Muscle of leg (tissue), 11 donors: ENCODE measurements around the gene TPCN1. TPM values are rescaled to one million over a fixed set of nuclear protein-coding genes. Genes with fewer than 3 reads are reported as not detected.

Source experiments
- DNase-seq: peaks from one replicate; pipeline ENCODE4 v3.0.0; 2013
- H3K27ac ChIP-seq: one replicate; pipeline ENCODE4 v1.5.1; 2013; ENCODE audit warnings: mild to moderate bottlenecking, low read length, control low read depth
- H3K27me3 ChIP-seq: one replicate; pipeline ENCODE4 v1.6.1; 2013; ENCODE audit warnings: low read length; ENCODE audit not compliant: control insufficient read depth, insufficient read depth
- H3K36me3 ChIP-seq: one replicate; pipeline ENCODE4 v1.6.1; 2013; ENCODE audit warnings: low read length; ENCODE audit not compliant: control insufficient read depth, insufficient read depth
- H3K4me1 ChIP-seq: one replicate; pipeline ENCODE4 v1.6.1; 2013; ENCODE audit warnings: low read length; ENCODE audit not compliant: control insufficient read depth, insufficient read depth
- H3K4me3 ChIP-seq: one replicate; pipeline ENCODE4 v1.5.1; 2013; ENCODE audit warnings: low read length, control low read depth
- H3K9me3 ChIP-seq: replicated peaks from 2 replicates; pipeline ENCODE4 v1.6.1; 2013; ENCODE audit warnings: low read depth, low read length; ENCODE audit not compliant: control insufficient read depth
- WGBS: methylation state at CpG from one replicate; pipeline ENCODE4 v1.1.5; 2013; ENCODE audit warnings: missing lambda C conversion rate; ENCODE audit not compliant: insufficient coverage; 5-methylcytosine and 5-hydroxymethylcytosine counted together
- polyA plus RNA-seq, 8 donors: library from polyadenylated mRNA; unstranded; fragments of 120-200 nt; gene quantifications; one replicate each; pipeline versions ENCODE4 v1.2.1 to v1.2.3, GENCODE V29; 2013; ENCODE audit warnings: inconsistent platforms in 1 of 8, low replicate concordance in 1 of 8; ENCODE audit not compliant: insufficient read length in 8 of 8, insufficient read depth in 1 of 8
- total RNA-seq: library from RNA; stranded (reverse); fragments of 120-200 nt; gene quantifications from one replicate; pipeline ENCODE4 v1.2.4, GENCODE V29; 2013

TPCN1 gene
- total and polyA plus RNA-seq, 9 donors: 17.1 to 46.1 (median 31.4) TPM

- Histone ChIP-seq H3K27me3 (no peaks in the 10 kb centered on the region), H3K4me1 (peaks cover 6% of the 10 kb centered on the region), H3K36me3 (peaks cover 48% of the 10 kb centered on the region), H3K9me3 (peaks cover 4% of the 10 kb centered on the region), H3K4me3 (no peak overlapping the region), H3K27ac (no peak overlapping the region)
- DNase-seq: no peak
- 96% methylated on average over 4 of the region's 4 CpGs for WGBS
Measured at GRCh38 chr12:113318046-113318656, 96.9 kb downstream of the TPCN1 start.

DNA sequence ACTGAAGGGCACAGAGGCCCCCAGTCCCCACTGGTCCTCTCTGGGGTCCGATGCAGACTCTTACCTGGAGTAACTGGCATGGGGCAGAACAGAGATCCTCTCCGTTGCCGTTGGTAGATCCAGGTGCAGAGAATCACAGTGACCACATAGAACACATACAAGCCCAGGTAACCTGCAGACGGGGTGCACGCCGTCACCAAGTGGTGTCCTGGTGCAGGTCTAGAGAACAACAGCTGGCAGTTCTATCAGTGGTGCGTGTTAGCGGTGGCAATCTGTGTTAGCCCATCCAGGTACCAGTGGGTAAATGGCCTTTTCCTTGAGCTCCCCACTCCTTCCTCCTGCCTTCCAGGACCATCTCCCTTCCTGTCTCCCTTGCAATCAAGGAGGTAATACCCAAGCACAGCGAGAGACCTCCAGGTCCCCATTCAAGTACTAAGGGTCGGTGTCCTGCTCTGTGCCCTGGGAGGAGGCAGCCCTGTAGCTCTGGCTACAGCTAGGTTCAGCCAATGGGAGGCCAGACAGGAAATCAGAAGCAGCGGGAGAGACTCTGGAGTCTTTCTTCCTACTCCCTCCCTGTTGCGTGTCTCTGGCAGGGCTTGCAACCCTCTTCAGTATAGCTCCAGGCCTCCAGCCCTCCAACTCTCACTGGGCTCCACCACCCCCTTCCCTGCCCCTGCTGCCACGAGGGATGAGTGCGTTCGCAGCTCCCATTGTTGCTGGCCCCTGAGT is 97.8 kb downstream of the TPCN1 start:
- DNase-seq: no peak
- Histone ChIP-seq H3K4me1 (peaks cover 6% of the 10 kb centered on the region), H3K36me3 (peaks cover 48% of the 10 kb centered on the region), H3K9me3 (peaks cover 4% of the 10 kb centered on the region), H3K27ac (no peak overlapping the region), H3K4me3 (no peak overlapping the region), H3K27me3 (no peaks in the 10 kb centered on the region)
- WGBS: 81% methylated on average over 14 of the region's 15 CpGs

DNA sequence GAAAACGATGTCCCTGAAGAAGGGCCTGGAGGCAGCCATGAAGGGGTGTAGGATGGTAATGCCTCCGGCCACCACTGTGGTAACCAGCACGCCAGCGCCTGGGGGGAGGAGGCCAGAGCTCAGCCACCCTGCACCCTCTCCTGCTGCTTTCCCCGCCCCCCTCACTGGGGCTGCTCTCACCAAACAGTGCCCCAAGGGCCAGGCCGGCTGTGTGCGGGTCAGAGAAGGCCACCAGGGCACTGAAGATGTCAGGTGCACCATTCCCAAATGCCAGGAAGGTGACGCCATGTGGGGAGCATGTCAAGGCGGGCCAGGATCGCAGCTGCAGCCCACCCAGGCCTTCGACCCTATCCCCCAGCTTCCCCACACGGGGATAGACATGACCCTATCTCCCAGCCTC is 99.1 kb downstream of the TPCN1 start:
- peaks cover 36% of the 10 kb centered on the region for H3K36me3 ChIP-seq
- H3K27ac ChIP-seq: no peak overlapping the region
- 89% methylated on average over 10 of the region's 12 CpGs for WGBS
- peaks cover 4% of the 10 kb centered on the region for H3K9me3 ChIP-seq
- no peaks in the 10 kb centered on the region for H3K4me1 ChIP-seq
- H3K4me3 ChIP-seq: no peak overlapping the region
- DNase-seq: no peak
- H3K27me3 ChIP-seq: no peaks in the 10 kb centered on the region

GRCh38 chr12:113322343-113322742 is 101.1 kb downstream of the TPCN1 start:
- H3K27me3 ChIP-seq: no peaks in the 10 kb centered on the region
- no peak for DNase-seq
- H3K36me3 ChIP-seq: peaks cover 26% of the 10 kb centered on the region
- peaks cover 4% of the 10 kb centered on the region for H3K9me3 ChIP-seq
- WGBS: 83% methylated on average over 1 of the region's 2 CpGs
- peaks cover 16% of the 10 kb centered on the region for H3K4me1 ChIP-seq
- no peak overlapping the region for H3K27ac ChIP-seq
- no peak overlapping the region for H3K4me3 ChIP-seq

DNA sequence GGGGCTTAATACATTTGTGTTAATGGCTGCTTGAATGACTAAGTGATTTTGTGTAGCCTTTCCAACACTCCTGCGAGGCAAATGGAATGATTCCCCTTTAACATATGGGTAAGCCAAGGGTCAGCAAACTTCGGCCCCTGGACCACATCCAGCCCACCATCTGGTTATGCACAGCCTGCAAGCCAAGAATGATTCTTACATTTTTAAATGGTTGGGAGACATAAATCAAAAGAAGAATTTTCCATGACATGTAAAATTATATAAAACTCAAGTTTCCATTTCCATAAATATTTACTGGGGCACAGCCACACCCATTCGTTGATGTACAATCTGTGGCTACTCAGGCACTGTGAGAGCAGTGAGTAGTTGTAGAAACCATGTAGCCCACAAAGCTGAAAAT is 104.7 kb downstream of the TPCN1 start:
- Histone ChIP-seq H3K4me1 (peaks cover 20% of the 10 kb centered on the region), H3K36me3 (peaks cover 13% of the 10 kb centered on the region), H3K27ac (peak overlapping the region; percentile 87), H3K4me3 (no peak overlapping the region), H3K9me3 (peaks cover 4% of the 10 kb centered on the region), H3K27me3 (no peaks in the 10 kb centered on the region)
- DNase-seq: peak; percentile 92
- no CpG with 5 or more reads among the region's 3 CpGs for WGBS

GRCh38 chr12:113326775-113327395 is 105.6 kb downstream of the TPCN1 start:
- Histone ChIP-seq H3K36me3 (peaks cover 14% of the 10 kb centered on the region), H3K27me3 (no peaks in the 10 kb centered on the region), H3K4me3 (no peak overlapping the region), H3K4me1 (peaks cover 20% of the 10 kb centered on the region), H3K9me3 (peaks cover 2% of the 10 kb centered on the region), H3K27ac (peak overlapping the region; percentile 87)
- WGBS: 31% methylated on average over 2 of the region's 4 CpGs
- peak; percentile 73 for DNase-seq

DNA sequence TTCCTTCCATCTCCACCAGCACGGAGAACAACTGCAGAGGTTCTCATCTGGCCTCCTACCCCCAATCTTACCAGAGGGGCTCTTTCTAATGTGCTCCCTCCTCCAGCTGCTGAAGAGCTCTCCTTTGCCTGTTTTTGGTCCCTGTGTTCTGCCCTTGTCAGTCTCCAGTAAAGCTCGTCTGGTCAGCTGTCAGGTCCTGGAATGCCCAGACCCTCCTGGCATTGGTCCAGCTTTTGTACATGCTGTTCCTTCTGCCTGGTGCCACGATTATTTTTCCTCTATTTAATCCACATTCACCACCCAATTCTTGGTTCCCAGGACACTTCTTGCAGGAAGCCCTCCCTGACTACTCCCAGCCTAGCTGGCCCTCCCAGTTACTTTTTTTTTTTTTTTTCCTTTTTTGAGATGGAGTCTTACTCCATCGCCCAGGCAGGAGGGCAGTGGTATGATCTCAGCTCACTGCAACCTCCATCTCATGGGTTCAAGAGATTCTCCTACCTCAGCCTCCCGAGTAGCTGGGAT is 107.2 kb downstream of the TPCN1 start:
- Histone ChIP-seq H3K36me3 (peaks cover 24% of the 10 kb centered on the region), H3K4me3 (no peak overlapping the region), H3K9me3 (no peaks in the 10 kb centered on the region), H3K27me3 (no peaks in the 10 kb centered on the region), H3K27ac (no peak overlapping the region), H3K4me1 (peaks cover 28% of the 10 kb centered on the region)
- WGBS: 71% methylated on average over 3 of the region's 5 CpGs
- no peak for DNase-seq

GRCh38 chr12:113329022-113329790 is 107.9 kb downstream of the TPCN1 start:
- no peak for DNase-seq
- no peaks in the 10 kb centered on the region for H3K9me3 ChIP-seq
- no peak overlapping the region for H3K27ac ChIP-seq
- H3K4me3 ChIP-seq: no peak overlapping the region
- H3K36me3 ChIP-seq: peaks cover 24% of the 10 kb centered on the region
- H3K27me3 ChIP-seq: no peaks in the 10 kb centered on the region
- WGBS: 94% methylated on average over 5 of the region's 9 CpGs
- peaks cover 34% of the 10 kb centered on the region for H3K4me1 ChIP-seq

DNA sequence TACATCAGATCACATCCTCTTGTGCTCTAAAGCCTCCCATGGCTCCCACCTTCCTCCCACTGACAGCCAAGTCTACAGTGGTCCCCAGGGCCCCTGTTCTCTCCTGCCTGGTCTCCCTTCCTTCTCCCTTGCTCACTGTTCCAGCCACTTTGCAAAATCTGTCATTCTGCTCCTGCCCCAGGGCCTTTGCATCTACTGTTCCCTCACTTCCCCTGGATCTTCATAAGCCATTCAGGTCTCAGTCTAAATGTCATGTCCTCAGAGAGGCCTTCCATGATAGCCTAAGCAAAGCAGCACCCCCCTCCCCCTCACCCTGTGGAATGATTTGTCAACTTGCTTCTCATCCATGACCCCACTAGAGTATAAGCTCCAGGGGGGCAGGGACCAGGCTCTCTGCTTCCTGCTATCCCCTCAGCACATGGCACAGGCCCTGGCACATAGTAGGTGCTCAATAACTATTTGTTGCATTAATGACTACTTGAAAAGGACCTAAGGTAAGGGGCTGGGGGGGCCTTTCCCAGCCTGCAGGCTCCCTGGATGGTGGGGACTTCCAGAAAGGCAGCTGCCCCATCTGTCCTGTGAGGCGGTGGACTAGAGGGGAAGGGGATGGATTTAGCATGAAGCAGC is 108.6 kb downstream of the TPCN1 start:
- no CpG with 5 or more reads among the region's 1 CpG for whole genome bisulfite sequencing
- H3K27me3 ChIP-seq: no peaks in the 10 kb centered on the region
- no peak for DNase-seq
- peaks cover 38% of the 10 kb centered on the region for H3K4me1 ChIP-seq
- H3K4me3 ChIP-seq: no peak overlapping the region
- no peaks in the 10 kb centered on the region for H3K9me3 ChIP-seq
- H3K36me3 ChIP-seq: peaks cover 24% of the 10 kb centered on the region
- no peak overlapping the region for H3K27ac ChIP-seq
